Measurements from ENCODE around the gene SDC1. TPM values are rescaled to one million over a fixed set of nuclear protein-coding genes. Genes with fewer than 3 reads are reported as not detected.

SDC1 gene
- total RNA-seq, 2 experiments from 2014 or later = 0.13 to 0.19 TPM

DNA sequence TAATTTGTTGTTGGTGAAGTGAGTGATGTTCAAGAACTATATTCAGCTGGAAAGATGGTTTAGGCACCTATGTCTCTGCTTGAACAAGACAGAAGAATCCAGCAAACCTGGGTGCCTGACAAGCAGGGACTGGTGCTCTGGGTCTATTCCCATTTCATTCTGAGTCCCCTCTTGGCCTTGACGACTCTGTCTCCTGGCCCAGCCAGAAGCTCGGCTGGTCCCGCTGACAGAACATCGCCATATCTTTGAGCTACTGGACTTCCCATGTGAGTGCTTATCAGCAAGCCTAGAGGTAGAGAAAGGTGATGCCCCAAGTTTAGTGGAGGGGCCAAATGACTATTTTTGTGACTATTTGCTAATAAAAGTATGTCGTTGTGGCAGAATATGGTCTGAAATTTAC, 48.2 kb downstream of the SDC1 start:
- POLR2A ChIA-PET = no interaction called here
- CTCF ChIA-PET = no interaction called here

DNA sequence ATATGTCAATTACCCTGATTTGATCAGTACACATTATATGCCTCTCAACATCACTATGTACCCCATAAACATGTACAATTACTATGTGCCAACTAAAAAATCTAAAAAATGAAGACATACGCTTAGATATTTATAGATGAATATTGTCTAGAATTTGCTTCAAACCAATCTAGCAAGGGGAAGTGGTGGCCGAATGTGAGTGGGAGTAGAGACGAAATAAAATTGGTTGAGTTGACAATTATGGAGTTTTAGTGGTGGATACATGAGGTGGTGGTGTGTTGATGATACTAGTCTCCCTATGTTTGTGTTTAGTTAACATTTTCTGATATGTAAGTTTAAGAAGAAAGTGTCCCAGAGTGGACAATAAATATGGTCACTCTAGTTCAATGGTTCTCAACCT, 49.0 kb downstream of the SDC1 start:
- ChIA-PET CTCF (no interaction called here), POLR2A (no interaction called here)

DNA sequence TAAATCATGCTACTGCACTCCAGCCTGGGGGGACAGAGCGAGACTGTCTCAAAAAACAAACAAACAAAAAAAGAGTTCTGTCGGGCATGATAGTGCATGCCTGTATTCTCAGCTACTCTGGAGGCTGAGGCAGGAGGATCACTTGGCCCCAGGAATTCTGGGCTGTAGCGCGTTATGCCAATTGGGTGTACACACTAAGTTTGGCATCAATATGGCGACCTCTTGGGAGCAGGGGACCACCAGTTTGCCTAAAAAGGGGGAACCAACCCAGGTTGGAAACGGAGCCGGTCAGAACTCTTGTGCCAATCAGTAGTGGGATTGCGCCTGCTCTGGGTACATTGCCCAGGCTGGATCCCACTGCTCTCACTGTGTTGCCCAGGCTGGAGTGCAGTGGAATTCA, 49.7 kb downstream of the SDC1 start:
- POLR2A ChIA-PET = no interaction called here
- CTCF ChIA-PET = no interaction called here

DNA sequence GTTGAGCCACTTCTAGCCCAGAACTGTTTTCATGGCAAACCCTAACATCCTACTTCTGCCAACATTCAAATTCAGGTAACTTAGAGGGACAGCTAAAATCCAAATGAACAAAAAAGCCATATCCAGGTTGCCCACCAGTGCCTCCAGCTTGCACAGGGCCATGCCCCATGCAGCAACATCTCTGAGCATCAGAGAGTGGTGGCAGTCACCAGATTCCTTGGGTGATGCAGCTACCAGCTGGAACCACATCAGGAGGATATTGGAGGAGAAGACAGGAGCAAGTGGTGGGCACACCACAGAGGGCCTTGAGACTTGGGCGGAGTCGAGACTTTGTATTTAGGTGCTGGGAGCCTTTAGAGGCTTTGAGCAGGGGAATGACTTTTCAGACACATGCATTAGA, 50.5 kb downstream of the SDC1 start:
- ChIA-PET POLR2A (no interaction called here), CTCF (interaction anchor here (0.5 kb wide), 1 partner anchor 129 kb away, joined by 3 read pairs; no protein-coding TSS in a partner anchor)

DNA sequence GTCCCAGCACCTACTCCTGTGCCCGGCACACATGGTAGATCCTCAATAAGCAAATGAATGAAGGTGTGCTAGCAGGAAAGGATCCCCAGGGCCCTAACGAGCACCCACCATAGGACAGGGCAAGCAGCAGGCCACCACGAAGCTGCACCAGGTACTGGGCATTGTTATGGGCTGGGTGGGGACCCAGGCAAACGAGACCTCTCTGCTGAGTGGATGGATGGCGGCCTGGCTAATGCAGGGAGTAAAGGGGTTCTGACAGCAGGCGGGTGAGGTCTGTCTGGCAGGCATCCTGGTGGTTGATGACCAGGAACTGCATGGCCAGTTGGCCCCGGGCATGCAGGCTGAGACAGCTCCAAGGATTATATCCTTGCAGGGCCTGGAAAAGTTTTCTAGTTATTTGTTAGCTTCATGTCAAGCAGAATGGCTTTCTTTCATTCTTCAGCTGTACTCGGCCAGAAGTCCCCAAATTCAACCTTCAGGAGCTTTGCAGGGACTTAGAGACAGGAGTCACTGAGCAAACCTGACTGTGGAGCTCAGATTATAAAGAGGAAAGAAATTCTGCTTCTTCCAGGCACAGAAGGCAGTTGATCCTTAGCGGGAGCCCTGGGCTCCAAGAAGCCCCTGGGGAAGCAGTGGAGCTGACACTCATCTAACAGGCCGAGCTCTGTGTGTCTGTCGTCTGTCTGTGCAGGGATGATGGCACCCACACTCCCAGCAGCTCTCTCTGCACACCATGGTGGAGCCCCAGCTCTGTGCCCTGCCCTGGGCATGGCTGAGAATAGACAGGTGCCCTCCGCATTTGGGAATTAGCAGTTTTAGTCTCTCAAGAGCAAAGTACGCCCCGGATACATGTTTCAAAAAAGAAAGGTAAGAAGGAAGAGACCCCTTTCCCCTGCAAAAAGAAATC, 51.2 kb downstream of the SDC1 start:
- ChIA-PET CTCF (interaction anchor here (0.5 kb wide), 1 partner anchor 130 kb away, joined by 3 read pairs; no protein-coding TSS in a partner anchor), POLR2A (interaction anchor here (0.6 kb wide), 1 partner anchor 151 kb away, joined by 3 read pairs; no protein-coding TSS in a partner anchor)

DNA sequence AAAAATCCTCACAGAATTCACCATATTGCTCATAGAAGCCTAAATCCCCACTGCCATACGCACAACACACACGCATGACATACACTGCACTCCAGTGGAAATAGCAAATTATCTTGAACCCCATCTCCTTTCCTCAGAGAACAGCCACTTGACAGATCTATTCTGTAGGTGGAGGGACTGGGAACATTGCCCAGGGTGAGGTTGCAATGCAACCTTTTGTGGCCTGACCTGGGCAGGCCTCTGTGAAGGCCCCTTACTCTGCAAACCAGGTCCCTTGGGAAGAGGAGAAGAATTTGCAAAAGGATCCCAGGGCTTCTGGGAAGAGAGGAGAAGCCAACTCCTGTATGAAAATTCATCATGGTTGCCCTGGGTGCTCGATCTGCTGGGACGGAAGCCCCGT, 51.9 kb downstream of the SDC1 start:
- ChIA-PET CTCF (no interaction called here), POLR2A (no interaction called here)

DNA sequence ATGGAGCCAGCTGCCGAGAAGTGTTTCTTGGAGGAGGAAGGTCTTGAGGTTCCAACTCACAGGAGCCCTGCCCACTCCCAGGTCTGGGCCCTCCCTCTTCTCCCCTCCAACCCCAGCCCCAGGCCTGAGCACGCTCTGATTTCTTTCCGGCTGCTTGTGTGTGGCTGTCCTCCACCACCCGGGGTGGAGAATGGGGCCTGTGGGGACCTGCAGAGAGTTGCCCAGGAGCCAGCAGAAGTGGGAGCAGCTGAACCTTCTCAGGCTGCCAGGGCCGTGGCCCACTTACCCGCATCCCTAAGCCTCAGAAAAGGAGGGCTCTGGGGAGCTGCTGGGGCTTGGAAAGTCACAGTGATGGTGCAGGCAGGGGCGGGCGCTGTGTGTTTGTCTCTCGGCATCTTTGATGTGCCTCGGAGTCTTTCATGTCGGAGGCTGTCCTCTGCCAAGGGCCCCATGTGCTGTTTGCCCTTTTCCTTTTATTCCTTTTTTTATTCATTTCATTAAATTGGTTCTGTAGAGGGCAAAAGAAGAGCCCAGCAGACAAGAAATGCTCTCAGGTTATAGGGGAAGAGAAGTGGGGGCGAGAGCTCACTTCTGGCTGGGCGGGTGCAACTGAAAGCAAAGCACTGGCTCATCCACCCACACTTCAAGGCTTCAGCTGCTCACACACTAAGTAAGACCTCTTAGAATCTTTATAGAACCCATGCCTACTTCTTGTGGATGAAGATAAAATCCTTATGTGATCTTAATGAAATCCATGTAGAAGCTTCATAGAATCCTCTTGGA, 52.5 kb downstream of the SDC1 start:
- ChIA-PET CTCF (no interaction called here), POLR2A (no interaction called here)

DNA sequence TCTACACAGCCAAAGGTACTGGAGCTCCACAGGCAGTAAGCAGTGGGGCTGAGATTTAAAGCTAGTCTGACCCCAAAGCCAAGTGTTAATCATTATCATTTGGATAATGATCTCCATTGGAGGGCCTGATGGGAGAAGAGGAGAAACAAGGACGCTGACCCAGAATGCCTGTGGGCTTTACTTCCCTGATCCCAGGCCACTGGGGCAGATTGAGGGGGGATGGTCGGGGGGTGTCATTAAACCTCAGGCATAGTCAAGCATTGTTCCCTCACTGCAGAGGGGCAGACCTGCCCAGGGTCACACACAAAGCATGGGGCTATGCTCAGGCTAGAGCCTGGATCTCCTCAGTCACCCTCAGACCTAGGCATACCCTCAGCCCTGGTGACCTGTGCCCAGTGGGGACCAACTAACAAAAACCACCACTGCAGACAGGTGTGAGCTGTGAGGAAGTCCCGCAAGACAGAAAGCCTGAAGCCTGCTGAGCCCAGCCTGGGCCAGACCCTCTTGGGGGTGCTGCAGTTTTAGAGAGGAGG, 53.4 kb downstream of the SDC1 start:
- ChIA-PET POLR2A (no interaction called here), CTCF (no interaction called here)

DNA sequence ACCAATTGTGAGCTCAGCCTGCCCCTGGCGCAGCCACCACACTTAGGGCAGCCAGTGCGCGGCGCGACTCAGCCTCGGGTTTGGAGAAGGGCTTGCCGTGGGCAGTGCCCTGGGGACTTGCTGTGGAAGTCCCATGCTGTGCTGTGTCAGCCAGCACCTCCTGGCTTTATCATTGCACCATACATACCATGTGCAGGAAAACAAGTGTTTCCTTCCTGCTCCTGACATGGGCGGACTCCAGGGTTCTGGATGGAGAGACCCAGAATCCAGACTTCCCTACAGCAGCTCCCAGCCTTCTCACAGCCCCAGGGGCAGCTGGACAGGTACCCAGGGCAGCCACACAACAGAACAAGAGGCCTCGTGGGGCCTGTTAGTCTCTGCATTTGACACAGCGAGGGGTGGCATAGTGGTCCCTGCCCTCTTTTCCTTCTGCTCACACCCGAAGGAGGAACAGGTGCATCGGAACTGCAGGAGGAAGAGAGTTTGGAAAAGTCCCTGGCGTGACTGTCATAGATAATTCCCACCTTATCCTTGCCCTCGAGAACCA, 54.2 kb downstream of the SDC1 start:
- POLR2A ChIA-PET = no interaction called here
- CTCF ChIA-PET = no interaction called here

DNA sequence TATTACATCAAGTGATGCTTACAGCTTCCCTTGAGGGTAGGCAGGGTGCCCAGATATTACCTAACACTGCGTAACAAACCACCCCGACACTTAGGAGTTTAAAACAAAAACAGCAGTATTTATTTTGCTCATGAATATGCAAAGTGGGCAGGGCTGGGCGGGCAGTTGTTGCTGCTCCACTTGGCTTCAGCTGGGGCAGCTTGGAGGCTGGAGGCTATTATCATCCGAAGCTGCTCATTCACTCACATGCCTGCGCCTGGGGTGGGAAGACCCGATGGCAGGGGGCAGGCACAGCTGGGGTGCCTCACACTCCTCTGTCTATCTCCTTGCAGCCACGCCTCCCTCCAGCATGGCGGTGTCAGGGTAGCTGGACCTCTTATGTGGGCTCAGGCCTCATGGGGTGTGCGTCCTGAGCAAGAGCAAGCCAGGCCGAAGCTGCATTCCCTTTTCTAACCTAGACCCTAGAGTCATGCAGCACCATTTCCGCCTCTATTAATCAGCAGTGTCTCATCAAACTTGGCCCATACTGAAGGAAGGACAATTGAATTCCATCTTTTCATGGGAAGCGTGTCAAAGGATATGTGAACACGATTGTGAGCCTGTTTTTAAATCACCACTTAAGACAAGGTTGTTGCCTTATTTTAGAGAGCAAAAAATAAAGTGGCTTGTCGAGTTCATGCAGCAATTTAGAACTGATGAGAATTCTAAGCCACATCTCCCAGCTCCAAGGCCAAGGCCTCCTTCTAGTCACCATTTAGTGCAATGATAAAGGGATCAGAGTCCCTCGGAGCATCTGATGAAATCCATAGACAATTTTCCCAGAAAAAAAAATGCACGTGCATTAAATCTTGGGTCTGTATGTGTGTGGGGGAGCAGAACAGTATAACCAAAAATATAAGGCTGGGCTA, 54.9 kb downstream of the SDC1 start:
- CTCF ChIA-PET = no interaction called here
- POLR2A ChIA-PET = no interaction called here

DNA sequence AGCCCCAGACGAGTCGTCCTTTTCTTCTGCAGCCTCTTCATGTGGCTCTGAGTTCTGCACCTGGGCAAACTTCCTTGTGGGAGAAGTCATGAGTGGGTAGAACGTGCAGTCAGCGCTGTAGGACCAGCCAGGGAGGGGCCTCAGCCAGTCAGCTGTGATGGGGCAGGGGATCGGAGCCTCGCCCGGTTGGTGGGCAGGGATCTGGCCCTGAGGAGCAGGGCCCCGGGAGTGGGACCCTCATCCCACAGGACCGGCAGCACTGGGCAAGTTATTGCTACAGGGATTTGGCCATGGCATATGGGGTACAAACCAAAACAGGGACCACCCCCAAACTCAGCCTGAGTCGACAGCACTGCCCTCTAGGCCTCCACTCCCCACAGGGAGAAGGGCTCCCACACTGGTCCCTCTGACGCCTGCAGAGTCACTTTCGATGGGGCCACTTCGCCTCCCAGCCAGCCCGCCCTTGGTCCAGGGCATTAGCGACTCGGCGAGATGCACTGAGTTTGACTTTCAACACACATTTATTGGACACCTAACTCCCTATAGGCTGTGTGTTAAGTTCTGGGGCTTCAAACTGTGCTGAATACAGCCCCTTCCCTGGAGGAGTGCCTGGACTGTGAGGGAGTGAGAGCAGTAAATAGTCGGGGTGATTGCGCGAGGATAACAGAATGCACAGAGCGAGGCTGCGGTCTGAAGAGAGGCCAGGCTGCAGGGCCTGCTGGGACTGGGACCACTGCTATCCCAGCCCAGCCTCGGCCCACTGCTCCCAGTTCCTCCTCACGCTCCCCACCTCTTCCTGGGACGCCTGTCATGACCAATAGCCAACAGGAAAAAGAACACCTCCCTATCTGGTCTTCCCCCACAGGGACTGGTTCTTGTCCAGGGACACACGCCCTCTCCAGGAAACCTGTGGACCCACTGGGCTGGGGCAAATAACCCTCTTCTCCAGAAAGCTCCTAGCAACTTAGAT, 55.9 kb downstream of the SDC1 start:
- ChIA-PET CTCF (no interaction called here), POLR2A (no interaction called here)

DNA sequence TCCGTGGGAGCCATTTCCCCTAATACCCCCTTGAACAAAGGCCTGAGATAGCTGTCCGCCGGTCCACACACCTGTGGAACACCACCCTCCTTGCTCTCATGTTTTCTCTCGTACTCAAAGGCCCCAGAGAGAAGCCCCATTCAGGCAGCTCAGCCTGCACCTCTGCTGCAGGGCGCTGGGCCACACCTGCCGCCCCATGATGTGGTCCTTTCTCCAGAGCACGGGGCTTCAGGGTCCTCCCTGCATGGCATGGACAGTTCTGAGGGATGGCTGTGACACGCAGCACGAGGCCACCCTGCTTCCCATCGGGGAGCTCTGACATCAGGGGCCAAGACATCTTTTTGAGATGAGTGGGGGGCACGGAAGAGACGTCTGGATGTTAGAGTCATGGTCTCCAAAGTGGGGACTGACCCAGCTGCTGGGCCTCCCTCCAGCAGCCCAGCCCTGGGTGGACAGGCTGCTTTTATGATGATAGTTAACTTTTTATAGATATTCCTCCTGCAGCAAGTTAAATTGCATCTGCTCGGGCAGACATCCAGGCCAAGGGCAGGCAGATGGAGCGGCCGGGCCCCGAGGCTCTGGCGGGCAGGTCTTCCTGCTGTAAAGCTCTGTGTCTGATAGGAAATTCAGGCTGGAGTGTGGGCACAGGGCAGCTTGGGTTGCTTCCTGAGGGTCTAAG, 56.7 kb downstream of the SDC1 start:
- ChIA-PET CTCF (no interaction called here), POLR2A (no interaction called here)

DNA sequence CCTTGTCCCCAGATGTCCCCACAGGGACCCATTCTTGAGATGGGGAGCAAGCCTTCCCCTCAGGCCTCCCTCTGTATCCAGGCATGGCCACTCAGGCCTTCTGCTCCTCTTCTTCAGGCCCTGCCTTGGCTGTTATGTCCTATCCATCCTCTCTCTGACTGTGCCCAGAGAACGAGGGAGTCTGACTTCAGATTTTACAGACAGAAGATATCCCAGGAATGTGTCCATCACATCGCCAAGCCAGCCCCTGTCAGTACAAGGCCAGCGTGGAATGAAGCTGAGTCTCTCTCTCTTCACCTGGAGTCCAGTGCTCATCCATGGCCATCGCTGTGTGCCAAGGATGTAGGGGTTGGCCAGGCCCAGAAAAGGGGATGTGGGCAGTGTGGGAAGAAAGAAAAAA, 57.6 kb downstream of the SDC1 start:
- POLR2A ChIA-PET = no interaction called here
- CTCF ChIA-PET = no interaction called here

DNA sequence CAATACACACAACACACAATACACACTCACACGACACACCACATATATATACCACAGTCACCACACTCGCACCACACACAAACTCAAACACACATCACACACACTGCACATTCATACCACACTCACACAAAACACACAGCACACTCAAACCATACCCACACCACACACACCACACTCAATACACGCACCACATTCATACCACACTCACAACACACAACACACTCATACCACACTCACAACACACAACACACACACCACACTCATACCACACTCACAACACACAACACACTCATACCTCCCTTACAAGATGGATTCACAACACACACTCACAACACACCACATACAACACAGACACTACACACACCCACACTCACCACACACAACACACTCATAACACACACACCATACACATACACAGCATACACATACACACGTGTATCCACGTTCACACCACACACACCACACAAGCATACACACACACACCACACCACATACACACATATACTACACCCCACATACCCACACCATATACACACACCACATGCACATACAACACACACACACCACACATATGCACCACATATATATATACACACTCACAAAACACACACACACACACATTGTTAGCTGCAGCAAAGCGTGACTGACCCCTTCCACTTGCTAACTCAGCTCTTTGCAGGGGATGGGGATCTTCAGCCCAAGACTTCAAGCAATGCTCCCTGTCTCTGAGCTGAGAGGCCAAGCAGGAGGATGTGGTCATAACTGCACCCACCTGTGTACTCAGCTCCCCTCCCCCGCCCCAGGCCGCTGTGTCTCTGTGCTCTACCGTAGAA, 59.0 kb downstream of the SDC1 start:
- CTCF ChIA-PET = no interaction called here
- POLR2A ChIA-PET = no interaction called here

DNA sequence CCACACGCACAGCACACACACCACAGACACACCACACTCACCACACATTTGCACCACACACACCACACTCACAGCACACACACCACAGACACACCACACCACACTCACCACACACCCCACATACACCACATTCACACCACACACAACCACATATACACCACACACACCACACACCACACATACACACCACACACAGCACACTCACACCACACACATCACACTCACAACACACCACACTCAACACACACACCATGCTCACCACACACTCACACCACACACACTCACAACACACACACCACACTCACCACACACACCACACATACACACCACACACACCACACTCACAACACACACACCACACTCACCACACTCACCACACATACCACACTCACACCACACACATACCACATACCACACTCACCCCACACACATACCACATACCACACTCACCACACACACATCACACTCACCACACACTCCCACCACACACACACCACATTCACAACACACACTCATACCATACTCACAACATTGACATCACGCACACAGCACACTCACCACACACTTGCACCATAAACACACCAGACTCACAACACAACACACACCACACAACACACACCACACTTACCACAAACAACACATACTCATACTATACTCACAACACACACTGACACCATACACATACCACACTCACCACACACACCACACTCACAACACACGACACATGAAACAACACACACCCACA, 60.0 kb downstream of the SDC1 start:
- POLR2A ChIA-PET = no interaction called here
- CTCF ChIA-PET = no interaction called here

DNA sequence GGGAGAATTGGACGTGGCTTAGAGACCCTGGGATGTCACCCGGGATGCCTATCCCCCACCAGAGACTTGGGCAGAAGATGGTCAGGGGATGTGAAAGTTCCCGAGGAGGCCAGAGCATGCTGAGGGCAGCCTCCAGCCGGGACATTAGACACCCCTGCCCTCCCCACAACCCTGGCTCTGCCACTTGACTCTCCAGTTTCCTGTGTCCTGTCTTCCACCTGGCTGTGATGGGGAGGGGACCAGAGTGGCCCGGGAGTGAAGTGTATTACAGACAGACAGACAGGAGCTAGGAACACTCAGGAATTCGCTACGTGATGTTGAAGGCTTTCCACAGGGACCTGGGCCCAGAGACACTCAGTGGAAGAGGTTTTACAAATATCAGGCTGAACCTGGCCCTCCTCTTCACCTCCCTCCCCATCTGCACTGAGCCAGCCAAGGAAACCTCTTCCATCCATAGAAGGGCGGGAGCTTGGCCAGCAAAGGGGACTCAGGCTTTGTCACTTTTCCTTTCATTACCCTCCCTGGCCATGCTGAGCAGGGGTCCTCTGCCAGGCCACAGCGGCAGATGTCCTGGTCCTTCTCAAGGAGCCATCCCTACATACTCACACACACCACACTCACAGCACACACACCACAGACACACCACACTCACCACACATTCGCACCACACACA, 60.7 kb downstream of the SDC1 start:
- ChIA-PET CTCF (no interaction called here), POLR2A (no interaction called here)
